ENCODE data around the gene DEGS1. TPM values are rescaled to one million over a fixed set of nuclear protein-coding genes. Genes with fewer than 3 reads are reported as not detected.

Gene DEGS1
- total and polyA plus RNA-seq, 2 of the 4 experiments (the other 2 are of a cell fraction) = 54.8 to 109 TPM

- Histone ChIP-seq H2AK9ac (replicated peaks; ENCODE audit: low read depth, low read length, poor library complexity) (no peak overlapping the region), H2BK120ac (ENCODE audit: low read depth, low read length) (no peak overlapping the region)
- intact Hi-C loops (cut with micrococcal nuclease) = no loop called here
These were observed 1.6 kb upstream of the DEGS1 start for GRCh38 chr1:224181453-224181810.

More at GRCh38 chr1:224181453-224181810, 1.6 kb upstream of the DEGS1 start:
- no TSS peak for BruUV-seq (replicated peaks)
- ChIA-PET POLR2A (ENCODE audit: unreplicated experiment) (no interaction called here), CTCF (interaction anchor here (0.6 kb wide), 1 partner anchor 1025 kb away, joined by 3 read pairs; no protein-coding TSS in a partner anchor)
- Histone ChIP-seq H3K36me3 (ENCODE audit: control insufficient read depth, insufficient read depth, low read length) (no peaks in the 10 kb centered on the region), H3K18ac (ENCODE audit: low read depth, low read length) (no peak overlapping the region), H4K8ac (ENCODE audit: low read depth in 2 of 2, low read length in 2 of 2) (no peak overlapping the region), H3K23ac (ENCODE audit: low read depth, low read length) (no peak overlapping the region), H2BK15ac (ENCODE audit: low read depth, low read length) (no peak overlapping the region), H3K4ac (ENCODE audit: low read depth, low read length) (no peak overlapping the region), H3K14ac (replicated peaks; ENCODE audit: low read depth, low read length) (no peak overlapping the region), H2BK5ac (ENCODE audit: low read depth, low read length, poor library complexity, severe bottlenecking) (no peak overlapping the region), H3K9ac (ENCODE audit: low read depth, low read length) (no peak overlapping the region), H4K91ac (ENCODE audit: insufficient read depth, low read depth, low read length) (no peak overlapping the region), H3K4me1 (ENCODE audit: control insufficient read depth, insufficient read depth, low read length) (0 out of 2 replicates have a peak, but pooled peaks cover 4% of the 10 kb centered on the region), H3K4me3 (ENCODE audit: insufficient read depth, low read depth, low read length) (no peak overlapping the region), H4K5ac (ENCODE audit: low read depth, low read length) (no peak overlapping the region), H3K4me2 (ENCODE audit: low read depth, low read length) (no peak overlapping the region), H3K27me3 (ENCODE audit: control insufficient read depth, insufficient read depth, low read length) (no peaks in the 10 kb centered on the region), H2AK5ac (ENCODE audit: low read depth, low read length) (no peak overlapping the region), H4K20me1 (ENCODE audit: insufficient read depth, low read length) (peaks cover 22% of the 10 kb centered on the region), H3K9me1 (ENCODE audit: insufficient read depth, low read length) (peaks cover 2% of the 10 kb centered on the region; the same call in 1 of the 2 replicates), H3K27ac (ENCODE audit: insufficient read depth, low read length) (no peak overlapping the region), H3K9me3 (ENCODE audit: control insufficient read depth, insufficient read depth, low read length) (no peaks in the 10 kb centered on the region), H2AFZ (replicated peaks; ENCODE audit: low read length, poor library complexity) (no peak overlapping the region), H3K56ac (ENCODE audit: extremely low read depth, insufficient read depth, low read length) (no peak overlapping the region), H2BK20ac (ENCODE audit: low read depth, low read length) (no peak overlapping the region), H3K79me1 (ENCODE audit: low read depth in 1 of 2, low read length in 2 of 2) (peaks cover 0 to 27% of the 10 kb centered on the region in 2 experiments; a peak in 2 of 4 replicates)
- no CpG with 5 or more reads among the region's 4 CpGs for WGBS, 2 experiments (ENCODE audit: extremely low coverage in 2 of 2, insufficient read length in 1 of 2)
- DNase-seq = no peak
- dilution Hi-C loops (cut with HindIII; ENCODE audit: low sequenced_read_pairs, unreplicated experiment) = no loop called here
- ATAC-seq (ENCODE audit: low read depth) = no peak
- in situ Hi-C loops (cut with MboI; ENCODE audit: low sequenced_read_pairs) = no loop called here
- no peak for TF ChIP-seq CHD1 (IDR thresholded peaks at IDR 0.05; ENCODE audit: low read depth, low read length)
- TF ChIP-seq MAFK (IDR thresholded peaks at IDR 0.05; ENCODE audit: low read depth, low read length) = no peak
- TF ChIP-seq, protein P1, sequence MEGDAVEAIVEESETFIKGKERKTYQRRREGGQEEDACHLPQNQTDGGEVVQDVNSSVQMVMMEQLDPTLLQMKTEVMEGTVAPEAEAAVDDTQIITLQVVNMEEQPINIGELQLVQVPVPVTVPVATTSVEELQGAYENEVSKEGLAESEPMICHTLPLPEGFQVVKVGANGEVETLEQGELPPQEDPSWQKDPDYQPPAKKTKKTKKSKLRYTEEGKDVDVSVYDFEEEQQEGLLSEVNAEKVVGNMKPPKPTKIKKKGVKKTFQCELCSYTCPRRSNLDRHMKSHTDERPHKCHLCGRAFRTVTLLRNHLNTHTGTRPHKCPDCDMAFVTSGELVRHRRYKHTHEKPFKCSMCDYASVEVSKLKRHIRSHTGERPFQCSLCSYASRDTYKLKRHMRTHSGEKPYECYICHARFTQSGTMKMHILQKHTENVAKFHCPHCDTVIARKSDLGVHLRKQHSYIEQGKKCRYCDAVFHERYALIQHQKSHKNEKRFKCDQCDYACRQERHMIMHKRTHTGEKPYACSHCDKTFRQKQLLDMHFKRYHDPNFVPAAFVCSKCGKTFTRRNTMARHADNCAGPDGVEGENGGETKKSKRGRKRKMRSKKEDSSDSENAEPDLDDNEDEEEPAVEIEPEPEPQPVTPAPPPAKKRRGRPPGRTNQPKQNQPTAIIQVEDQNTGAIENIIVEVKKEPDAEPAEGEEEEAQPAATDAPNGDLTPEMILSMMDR (conservative IDR thresholded peaks at IDR 0.05; ENCODE audit: low read depth, low read length) = no peak
- TF ChIP-seq RFX5 (IDR thresholded peaks at IDR 0.05; ENCODE audit: low read depth, low read length) = no peak
- no peak for TF ChIP-seq RCOR1 (IDR thresholded peaks at IDR 0.05; ENCODE audit: insufficient replicate concordance, low read length)
- no peak for TF ChIP-seq ELK1 (IDR thresholded peaks at IDR 0.05; ENCODE audit: borderline replicate concordance, low read depth, low read length)
- no peak for TF ChIP-seq SMC3 (IDR thresholded peaks at IDR 0.05; ENCODE audit: low read depth, low read length)
- no peak for TF ChIP-seq POLR2A (IDR thresholded peaks at IDR 0.05; ENCODE audit: low read depth, low read length)
- no peak for TF ChIP-seq CEBPB (IDR thresholded peaks at IDR 0.05; ENCODE audit: low read depth, low read length)
- no peak for TF ChIP-seq FOS (IDR thresholded peaks at IDR 0.05; ENCODE audit: low read depth, low read length)
- TF ChIP-seq, protein P2, sequence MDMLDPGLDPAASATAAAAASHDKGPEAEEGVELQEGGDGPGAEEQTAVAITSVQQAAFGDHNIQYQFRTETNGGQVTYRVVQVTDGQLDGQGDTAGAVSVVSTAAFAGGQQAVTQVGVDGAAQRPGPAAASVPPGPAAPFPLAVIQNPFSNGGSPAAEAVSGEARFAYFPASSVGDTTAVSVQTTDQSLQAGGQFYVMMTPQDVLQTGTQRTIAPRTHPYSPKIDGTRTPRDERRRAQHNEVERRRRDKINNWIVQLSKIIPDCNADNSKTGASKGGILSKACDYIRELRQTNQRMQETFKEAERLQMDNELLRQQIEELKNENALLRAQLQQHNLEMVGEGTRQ (IDR thresholded peaks at IDR 0.05; ENCODE audit: low read depth, low read length) = no peak
- no peak for TF ChIP-seq NFE2L2 (IDR thresholded peaks at IDR 0.05; ENCODE audit: low read depth, low read length)
- TF ChIP-seq MXI1 (IDR thresholded peaks at IDR 0.05; ENCODE audit: borderline replicate concordance, low read depth, low read length) = no peak
- no peak for TF ChIP-seq BHLHE40 (IDR thresholded peaks at IDR 0.05; ENCODE audit: low read depth, low read length)
- TF ChIP-seq MAZ (IDR thresholded peaks at IDR 0.05; ENCODE audit: borderline replicate concordance, low read depth, low read length) = no peak
- no peak for TF ChIP-seq RAD21 (IDR thresholded peaks at IDR 0.05; ENCODE audit: low read length)

Measured in IMR-90 (cell line).